Coronary artery (tissue), 2 donors: ENCODE measurements around the gene AQP12B.

Experiments
- DNase-seq: peaks from one replicate; pipeline ENCODE4 v3.0.0-alpha.2; 2017; ENCODE audit warnings: low spot score
- H3K27ac ChIP-seq, 2 donors: fragments of 200-600 bp; sonication (generic); one replicate each; pipeline ENCODE4 v1.5.1; 2016 to 2019
- H3K4me3 ChIP-seq: fragments of 200-600 bp; sonication (generic); 2 replicates; pipeline ENCODE4 v1.5.1; 2016; ENCODE audit warnings: mild to moderate bottlenecking, moderate library complexity
- CTCF ChIP-seq: fragments of 200-600 bp; sonication (generic); IDR thresholded peaks from one replicate; pipeline ENCODE4 v1.5.1; 2019; ENCODE audit warnings: antibody characterized with exemption

The AQP12B gene

GRCh38 chr2:240722376-240722775 lies 39.7 kb upstream of the AQP12B start:
- Histone ChIP-seq H3K27ac (no peak overlapping the region), H3K4me3 (no peak overlapping the region)
- TF ChIP-seq CTCF, result no peak
- no peak for DNase-seq

- no peak overlapping the region for H3K4me3 ChIP-seq
- TF ChIP-seq CTCF, result no peak
- no peak overlapping the region for H3K27ac ChIP-seq
- no peak for DNase-seq
Observed at GRCh38 chr2:240721596-240722180, 39.0 kb upstream of the AQP12B start.

- DNase-seq, result no peak
- no peak overlapping the region for H3K4me3 ChIP-seq
- TF ChIP-seq CTCF, result no peak
- no peak overlapping the region for H3K27ac ChIP-seq
Observed at GRCh38 chr2:240720686-240721595, 38.3 kb upstream of the AQP12B start.

DNA sequence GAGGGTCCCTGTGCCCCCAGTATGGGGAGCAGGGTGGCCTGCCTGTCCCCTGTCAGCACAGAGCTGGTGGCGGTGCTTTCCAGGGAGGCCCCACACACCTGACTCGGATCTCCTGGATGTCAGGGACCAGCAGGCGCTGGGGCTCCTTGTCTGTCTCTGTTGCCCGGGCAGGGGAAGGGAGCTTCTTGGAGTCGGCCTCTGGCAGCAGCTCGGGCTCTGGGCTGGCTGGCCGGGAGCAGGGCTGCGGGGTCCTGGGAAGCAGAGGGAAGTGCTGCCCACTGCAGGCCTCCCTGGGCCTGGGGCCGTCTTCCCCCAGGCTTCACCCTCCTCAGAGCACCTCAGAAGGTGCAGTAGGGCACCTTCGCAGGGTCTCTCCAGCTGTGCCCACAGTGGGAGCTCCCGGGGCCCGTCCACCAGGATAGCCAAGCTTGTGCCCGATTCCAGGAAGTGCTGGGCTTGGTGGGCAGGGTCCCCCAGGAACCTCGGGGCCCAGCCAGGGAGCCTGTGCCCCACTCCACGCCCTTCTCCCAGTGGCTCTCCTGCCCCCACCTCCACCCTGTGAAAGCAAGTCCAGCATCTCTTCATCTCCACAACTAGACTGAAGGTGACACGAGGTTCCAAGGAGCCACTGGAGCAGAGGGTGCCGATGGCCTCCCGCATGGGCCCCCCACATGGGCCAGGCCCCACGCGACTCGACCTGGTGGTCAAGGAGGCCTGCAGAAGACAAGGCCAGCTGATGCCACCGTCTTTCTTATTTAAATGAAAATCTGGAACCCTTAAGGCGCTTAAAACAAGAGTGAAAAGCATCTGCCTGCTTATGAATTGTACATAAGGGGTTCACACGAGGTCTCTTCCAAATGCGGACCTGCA lies 37.2 kb upstream of the AQP12B start:
- no peak overlapping the region for H3K4me3 ChIP-seq
- DNase-seq, result no peak
- TF ChIP-seq CTCF, result no peak
- no peak overlapping the region for H3K27ac ChIP-seq

GRCh38 chr2:240718896-240719490 lies 36.3 kb upstream of the AQP12B start:
- DNase-seq, result no peak
- Histone ChIP-seq H3K4me3 (no peak overlapping the region), H3K27ac (no peak overlapping the region)
- TF ChIP-seq CTCF, result no peak

DNA sequence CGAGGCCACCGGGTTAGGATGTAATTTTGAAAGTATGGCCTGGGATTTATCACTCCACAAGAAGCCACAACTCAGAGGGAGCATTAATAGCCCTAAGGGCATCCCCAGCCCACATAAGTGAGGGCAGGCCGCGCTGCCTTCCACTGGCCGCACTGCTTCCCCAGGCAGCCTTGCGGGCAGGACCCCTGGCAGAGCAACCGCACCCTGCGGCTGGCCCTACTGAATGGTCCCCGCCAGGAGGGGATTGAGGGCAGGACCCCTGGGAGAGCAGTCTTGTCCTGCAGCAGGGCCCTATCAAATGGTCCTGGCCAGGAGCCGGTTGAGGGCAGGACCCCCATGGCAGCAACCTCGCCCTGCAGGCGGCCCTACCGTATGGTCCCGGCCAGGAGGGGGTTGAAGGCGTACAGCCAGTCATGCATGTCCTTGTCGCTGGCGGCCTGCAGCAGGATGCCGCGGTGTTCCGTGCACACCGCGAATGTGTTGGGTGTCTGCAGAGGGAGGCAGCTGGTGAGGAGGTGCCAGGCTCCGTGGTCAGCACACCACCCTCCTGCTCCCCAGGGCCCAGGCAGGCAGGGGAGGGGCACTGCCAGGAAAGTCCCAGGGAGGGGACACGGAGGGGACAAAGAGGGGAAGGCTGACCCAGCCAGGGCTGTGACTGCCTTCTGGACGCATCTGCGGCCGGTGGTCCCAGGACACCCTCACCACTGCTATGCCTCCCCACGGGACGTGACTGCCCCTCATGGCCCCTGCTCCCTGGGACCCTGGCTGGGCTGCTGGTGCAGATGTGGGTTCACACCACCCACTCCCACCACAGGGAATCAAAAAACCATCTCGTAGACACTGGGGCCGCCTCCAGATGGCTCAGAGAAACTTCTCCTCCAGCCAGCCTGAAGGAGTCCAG lies 35.2 kb upstream of the AQP12B start:
- no peak overlapping the region for H3K27ac ChIP-seq
- TF ChIP-seq CTCF, result no peak

More for the DNA sequence above, 35.2 kb upstream of the AQP12B start:
- DNase-seq, result no peak
- H3K4me3 ChIP-seq, result no peak overlapping the region
